Common myeloid progenitor, CD34-positive (primary cell): Measurements from ENCODE around the gene MEGF6.

Experiments
- CTCF ChIA-PET: fragments of 350-600 bp; sonication (Branson Sonifier 250); formaldehyde crosslinking; loops from one replicate; lab custom pipeline; 2021; ENCODE audit warnings: antibody characterized with exemption; lab: Charles Lee
- POLR2A ChIA-PET: fragments of 350-600 bp; sonication (Branson Sonifier 250); formaldehyde crosslinking; loops from one replicate; lab custom pipeline; 2021; ENCODE audit warnings: antibody characterized with exemption; lab: Charles Lee
- DNase-seq, 3 donors: peaks; one replicate each; pipeline versions ENCODE4 v3.0.0 to v3.0.0-alpha.2; 2013
- H3K27ac ChIP-seq, 2 experiments: 1 replicate in 1 of 2; 2 replicates in 1 of 2; pipeline ENCODE4 v1.7.0; 2013; ENCODE audit warnings: inconsistent platforms in 2 of 2, low read length in 2 of 2, mild to moderate bottlenecking in 2 of 2, low read depth in 1 of 2, moderate library complexity in 1 of 2; ENCODE audit not compliant: severe bottlenecking in 2 of 2, insufficient read depth in 1 of 2, poor library complexity in 1 of 2
- H3K27me3 ChIP-seq, 5 experiments: replicated peaks in 2 of 5; 1 replicate in 3 of 5; 2 replicates in 2 of 5; pipeline versions ENCODE4 v1.6.1 to v1.7.0; 2013; ENCODE audit warnings: low read length in 4 of 5, mild to moderate bottlenecking in 2 of 5, moderate library complexity in 2 of 5, inconsistent platforms in 1 of 5; ENCODE audit not compliant: insufficient read depth in 5 of 5, control insufficient read depth in 4 of 5
- H3K36me3 ChIP-seq, 4 experiments: 1 replicate in 2 of 4; 2 replicates in 2 of 4; pipeline versions ENCODE4 v1.6.1 to v1.7.0; 2013; ENCODE audit warnings: low read length in 3 of 4, control low read depth in 1 of 4, mild to moderate bottlenecking in 1 of 4; ENCODE audit not compliant: control insufficient read depth in 4 of 4, insufficient read depth in 4 of 4
- H3K4me1 ChIP-seq, 4 experiments: 1 replicate in 3 of 4; 2 replicates in 1 of 4; pipeline versions ENCODE4 v1.6.1 to v1.7.1; 2013; ENCODE audit warnings: low read length in 3 of 4, mild to moderate bottlenecking in 3 of 4, control low read depth in 1 of 4, inconsistent platforms in 1 of 4, moderate library complexity in 1 of 4; ENCODE audit not compliant: control insufficient read depth in 4 of 4, insufficient read depth in 4 of 4; ENCODE audit errors: control extremely low read depth in 1 of 4
- H3K4me3 ChIP-seq, 7 experiments: 1 replicate in 4 of 7; 2 replicates in 3 of 7; pipeline versions ENCODE4 v1.5.1 to v1.7.0; 2013; ENCODE audit warnings: mild to moderate bottlenecking in 7 of 7, low read length in 6 of 7, moderate library complexity in 6 of 7, inconsistent platforms in 2 of 7, low read depth in 2 of 7, control low read depth in 1 of 7; ENCODE audit not compliant: insufficient read depth in 4 of 7, control insufficient read depth in 1 of 7; ENCODE audit errors: extremely low read depth in 1 of 7
- H3K9me3 ChIP-seq, 5 experiments: 1 replicate in 4 of 5; 2 replicates in 1 of 5; pipeline versions ENCODE4 v1.6.1 to v1.7.1; 2013; ENCODE audit warnings: low read length in 4 of 5, mild to moderate bottlenecking in 2 of 5, inconsistent platforms in 1 of 5, low read depth in 1 of 5, moderate library complexity in 1 of 5; ENCODE audit not compliant: control insufficient read depth in 4 of 5, insufficient read depth in 2 of 5; ENCODE audit errors: control extremely low read depth in 1 of 5
- WGBS: methylation state at CpG from one replicate; pipeline ENCODE4 v1.1.5; 2013; ENCODE audit not compliant: insufficient coverage; 5-methylcytosine and 5-hydroxymethylcytosine counted together

MEGF6 gene

GRCh38 chr1:3495776-3496745, 115.2 kb downstream of the MEGF6 start:
- ChIA-PET CTCF (interaction anchor here (2.0 kb wide), 1 partner anchor 18 kb away, joined by 8 read pairs; no protein-coding TSS in a partner anchor), POLR2A (no interaction called here)
- Histone ChIP-seq H3K27ac (no peak overlapping the region), H3K36me3 (peaks cover 0 to 74% (median 24%) of the 10 kb centered on the region in 4 experiments), H3K9me3 (no peaks in the 10 kb centered on the region), H3K27me3 (no peaks in the 10 kb centered on the region), H3K4me3 (no peak overlapping the region), H3K4me1 (peaks cover 0 to 8% (median 3%) of the 10 kb centered on the region in 4 experiments)
- 87% methylated on average over 26 of the region's 36 CpGs for WGBS
- peak in 2 of 3 donors; percentile 29 to 32 for DNase-seq

- H3K36me3 ChIP-seq, result peaks cover 0 to 66% (median 26%) of the 10 kb centered on the region in 4 experiments
- DNase-seq, result no peak
- ChIA-PET CTCF (interaction anchor here (2.0 kb wide), 1 partner anchor 20 kb away, joined by 8 read pairs; no protein-coding TSS in a partner anchor), POLR2A (no interaction called here)
- H3K4me1 ChIP-seq, result peaks cover 0 to 8% (median 3%) of the 10 kb centered on the region in 4 experiments
- no peak overlapping the region for H3K4me3 ChIP-seq
- H3K27me3 ChIP-seq, result no peaks in the 10 kb centered on the region
- whole genome bisulfite sequencing, result 95% methylated on average over 30 of the region's 34 CpGs
- no peak overlapping the region for H3K27ac ChIP-seq
- no peaks in the 10 kb centered on the region for H3K9me3 ChIP-seq
Observed at GRCh38 chr1:3494321-3495308, 116.7 kb downstream of the MEGF6 start.

GRCh38 chr1:3492545-3493246, 118.6 kb downstream of the MEGF6 start:
- H3K9me3 ChIP-seq, result peaks cover 0 to 14% (median 10%) of the 10 kb centered on the region in 5 experiments
- no peaks in the 10 kb centered on the region for H3K27me3 ChIP-seq
- ChIA-PET CTCF (interaction anchor here (0.9 to 2.0 kb wide), 8 partner anchors 10 to 180 kb away, joined by 3 to 11 read pairs (median 4); no protein-coding TSS in a partner anchor), POLR2A (no interaction called here)
- DNase-seq, result no peak
- no peak overlapping the region for H3K4me3 ChIP-seq
- 88% methylated on average over 15 of the region's 17 CpGs for WGBS
- peaks cover 0 to 8% (median 3%) of the 10 kb centered on the region in 4 experiments for H3K4me1 ChIP-seq
- H3K36me3 ChIP-seq, result peaks cover 4 to 65% (median 26%) of the 10 kb centered on the region in 4 experiments
- no peak overlapping the region for H3K27ac ChIP-seq

- H3K36me3 ChIP-seq, result peaks cover 4 to 57% (median 25%) of the 10 kb centered on the region in 4 experiments
- 40% methylated on average over 29 of the region's 41 CpGs for WGBS
- H3K27me3 ChIP-seq, result no peaks in the 10 kb centered on the region
- DNase-seq, result peak; percentile 53 to 78 (median 77)
- peaks cover 0 to 14% (median 10%) of the 10 kb centered on the region in 5 experiments for H3K9me3 ChIP-seq
- CTCF ChIA-PET, result interaction anchor here (0.6 to 2.5 kb wide), 28 partner anchors 8 to 138 kb away, joined by 3 to 13 read pairs (median 4); no protein-coding TSS in a partner anchor
- H3K4me1 ChIP-seq, result peaks cover 0 to 8% (median 3%) of the 10 kb centered on the region in 4 experiments
- H3K27ac ChIP-seq, result no peak overlapping the region
- POLR2A ChIA-PET, result interaction anchor here (0.7 kb wide), 1 partner anchor 13 kb away, joined by 3 read pairs; no protein-coding TSS in a partner anchor
- H3K4me3 ChIP-seq, result peak overlapping the region in 4 of 7 experiments; percentile 29 to 59 (median 38)
Observed at GRCh38 chr1:3491291-3492246, 119.7 kb downstream of the MEGF6 start.

GRCh38 chr1:3490046-3490745, 121.1 kb downstream of the MEGF6 start:
- CTCF ChIA-PET, result interaction anchor here (0.7 to 2.5 kb wide), 21 partner anchors 9 to 139 kb away, joined by 3 to 13 read pairs (median 5); no protein-coding TSS in a partner anchor
- peaks cover 0 to 8% (median 3%) of the 10 kb centered on the region in 4 experiments for H3K4me1 ChIP-seq
- 92% methylated on average over 12 of the region's 23 CpGs for WGBS

More at GRCh38 chr1:3490046-3490745, 121.1 kb downstream of the MEGF6 start:
- Histone ChIP-seq H3K36me3 (peaks cover 4 to 43% (median 19%) of the 10 kb centered on the region in 4 experiments), H3K27me3 (no peaks in the 10 kb centered on the region), H3K4me3 (no peak overlapping the region), H3K9me3 (peaks cover 0 to 14% (median 10%) of the 10 kb centered on the region in 5 experiments), H3K27ac (no peak overlapping the region)
- no peak for DNase-seq
- POLR2A ChIA-PET, result interaction anchor here (0.7 kb wide), 1 partner anchor 12 kb away, joined by 3 read pairs; no protein-coding TSS in a partner anchor
